Endothelial cell of umbilical vein (primary cell): Measurements from ENCODE around the gene MACROD2. TPM values are rescaled to one million over a fixed set of nuclear protein-coding genes. Genes with fewer than 3 reads are reported as not detected.

Source experiments
- BruUV-seq: library from RNA; stranded (reverse); fragments of 400-500 nt; replicated peaks from 2 replicates; lab custom pipeline; 2021; lab: Mats Ljungman, UMichigan
- CTCF ChIA-PET: fragments of 300-600, 350-600 bp; sonication (Branson Sonifier 250); formaldehyde crosslinking; loops from one replicate; lab custom pipeline; 2021; ENCODE audit warnings: antibody characterized with exemption, inconsistent platforms; lab: Charles Lee
- POLR2A ChIA-PET: fragments of 300-600, 350-600 bp; sonication (Branson Sonifier 250); formaldehyde crosslinking; loops from one replicate; lab custom pipeline; 2021; ENCODE audit warnings: antibody characterized with exemption, inconsistent platforms; lab: Charles Lee
- DNase-seq: peaks from one replicate; pipeline ENCODE4 v3.0.0-alpha.2; 2011; ENCODE audit warnings: low read depth, low spot score
- FAIRE-seq: peaks from 2 replicates; lab custom pipeline; 2011; peaks lifted over from hg19 to GRCh38; lab: Jason Lieb, UNC
- H2AFZ ChIP-seq: 2 replicates; pipeline ENCODE4 v1.6.0; 2012; ENCODE audit warnings: low read depth, low read length, control low read depth, inconsistent platforms
- H3K27ac ChIP-seq: 2 replicates; pipeline ENCODE4 v1.5.1; 2011; ENCODE audit warnings: low read depth, mild to moderate bottlenecking, control low read depth, low read length, moderate library complexity; ENCODE audit not compliant: insufficient read depth
- H3K27me3 ChIP-seq, 2 experiments: 2 replicates each; pipeline versions ENCODE4 v1.6.0 to v1.6.1; 2011; ENCODE audit warnings: low read length in 2 of 2, mixed read lengths in 1 of 2; ENCODE audit not compliant: control insufficient read depth in 2 of 2, insufficient read depth in 2 of 2
- H3K36me3 ChIP-seq, 2 experiments: 2 replicates in 1 of 2; 3 replicates in 1 of 2; pipeline ENCODE4 v1.5.1; 2011; ENCODE audit warnings: low read length in 2 of 2, mild to moderate bottlenecking in 1 of 2, moderate library complexity in 1 of 2; ENCODE audit not compliant: control insufficient read depth in 2 of 2, insufficient read depth in 2 of 2; ENCODE audit errors: extremely low read depth in 1 of 2
- H3K4me1 ChIP-seq: 3 replicates; pipeline ENCODE4 v1.5.1; 2011; ENCODE audit warnings: mild to moderate bottlenecking, low read length; ENCODE audit not compliant: control insufficient read depth, insufficient read depth; ENCODE audit errors: extremely low read depth
- H3K4me2 ChIP-seq: 2 replicates; pipeline ENCODE4 v1.6.1; 2011; ENCODE audit warnings: low read length, control low read depth, mixed read lengths; ENCODE audit not compliant: insufficient read depth
- H3K4me3 ChIP-seq, 3 experiments: fragments of 200-600 bp in 1 of 3; sonication (generic), shearing (Covaris generic) in 1 of 3; replicated peaks in 1 of 3; 2 replicates each; pipeline ENCODE4 v1.5.1; 2011 to 2016; ENCODE audit warnings: control low read depth in 3 of 3, low read length in 3 of 3, mild to moderate bottlenecking in 2 of 3, inconsistent platforms in 1 of 3, low read depth in 1 of 3, moderate library complexity in 1 of 3; ENCODE audit not compliant: insufficient read depth in 1 of 3
- H3K79me2 ChIP-seq: 2 replicates; pipeline ENCODE4 v1.6.0; 2012; ENCODE audit warnings: low read length, inconsistent platforms; ENCODE audit not compliant: control insufficient read depth, insufficient read depth
- H3K9ac ChIP-seq: replicated peaks from 2 replicates; pipeline ENCODE3; 2011; ENCODE audit warnings: low read length, control low read depth; ENCODE audit not compliant: insufficient read depth; ENCODE audit errors: extremely low read depth
- H3K9me1 ChIP-seq: replicated peaks from 3 replicates; pipeline ENCODE4 v1.6.0; 2011; ENCODE audit warnings: mild to moderate bottlenecking, low read length; ENCODE audit not compliant: control insufficient read depth, insufficient read depth; ENCODE audit errors: extremely low read depth
- H3K9me3 ChIP-seq: replicated peaks from 2 replicates; pipeline ENCODE4 v1.5.1; 2012; ENCODE audit warnings: low read length, inconsistent platforms; ENCODE audit not compliant: control insufficient read depth, insufficient read depth
- H4K20me1 ChIP-seq: replicated peaks from 2 replicates; pipeline ENCODE3; 2011; ENCODE audit warnings: mild to moderate bottlenecking, low read length; ENCODE audit not compliant: control insufficient read depth, insufficient read depth; ENCODE audit errors: extremely low read depth
- EZH2 ChIP-seq: IDR thresholded peaks from 2 replicates; pipeline ENCODE4 v1.6.1; 2012; ENCODE audit warnings: borderline replicate concordance, low read depth, mild to moderate bottlenecking, moderate library complexity, low read length, inconsistent platforms; ENCODE audit not compliant: severe bottlenecking
- GATA2 ChIP-seq: IDR thresholded peaks from 2 replicates; pipeline ENCODE4 v1.7.0; 2011; ENCODE audit warnings: low read depth, mild to moderate bottlenecking, moderate library complexity, mixed read lengths, low read length; ENCODE audit not compliant: insufficient read length, insufficient read depth
- JUN ChIP-seq: IDR thresholded peaks from 2 replicates; pipeline ENCODE4 v1.6.1; 2011; ENCODE audit warnings: borderline replicate concordance, low read depth; ENCODE audit not compliant: insufficient read length, insufficient read depth
- MAX ChIP-seq: IDR thresholded peaks from 2 replicates; pipeline ENCODE4 v1.6.1; 2011; ENCODE audit not compliant: insufficient read depth, insufficient read length
- MYC ChIP-seq: IDR thresholded peaks from one replicate; pipeline ENCODE4 v1.6.1; 2011; ENCODE audit warnings: mild to moderate bottlenecking, low read depth, low read length
- POLR2A ChIP-seq: IDR thresholded peaks from 2 replicates; pipeline ENCODE4 v1.6.1; 2012; ENCODE audit warnings: low read depth, mild to moderate bottlenecking, control low read depth, low read length
- dilution Hi-C: fragments of 300-500 bp; cut with MboI; formaldehyde crosslinking; loops from one replicate; pipeline ENCODE4 v1.15.0; 2019; ENCODE audit warnings: low sequenced_read_pairs; ENCODE audit not compliant: extremely low pct_ligation_motif_present
- intact Hi-C: fragments of 100-400 bp; cut with micrococcal nuclease; formaldehyde crosslinking; loops from one replicate; pipeline ENCODE4 v1.10.0; 2022
- polyA plus RNA-seq, 4 experiments: library from polyadenylated mRNA; depleted of rRNA in 3 of 4; stranded (reverse) in 3 of 4; unstranded in 1 of 4; fragments of >200 nt; gene quantifications; 2 replicates each; pipeline versions ENCODE4 v1.2.1 to v1.2.3, GENCODE V29; 2011 to 2012; ENCODE audit warnings: missing spikeins in 1 of 4
- total RNA-seq: library from RNA; stranded (reverse); gene quantifications from 2 replicates; pipeline ENCODE4 v1.2.3, GENCODE V29; 2021

Gene MACROD2
- total and polyA plus RNA-seq, 2 donors (not counting 3 experiments of a cell fraction or from before 2014, with no cell fraction given) = 0.11 to 0.73 TPM

- intact Hi-C loops = loop anchor here (10.0 kb wide), 1 partner anchor 60 kb away; no protein-coding TSS in a partner anchor
- TF ChIP-seq GATA2 = no peak
- no peak for TF ChIP-seq MAX
- Histone ChIP-seq H3K9me3 (no peaks in the 10 kb centered on the region), H3K4me3 (no peak overlapping the region), H4K20me1 (no peaks in the 10 kb centered on the region), H3K9ac (no peak overlapping the region), H3K36me3 (no peaks in the 10 kb centered on the region), H3K4me1 (no peaks in the 10 kb centered on the region), H3K4me2 (no peak overlapping the region), H3K79me2 (no peaks in the 10 kb centered on the region), H3K27me3 (no peaks in the 10 kb centered on the region), H2AFZ (no peak overlapping the region), H3K9me1 (no peaks in the 10 kb centered on the region), H3K27ac (no peak overlapping the region)
- DNase-seq (no peak), FAIRE-seq (no peak)
- dilution Hi-C loops = no loop called here
- POLR2A ChIA-PET = no interaction called here
- BruUV-seq = no TSS peak
- CTCF ChIA-PET = no interaction called here
These were observed 1579.9 kb downstream of the MACROD2 start for GRCh38 chr20:15575255-15575654.

- dilution Hi-C loops = no loop called here
- DNase-seq (no peak), FAIRE-seq (no peak)
- TF ChIP-seq EZH2 (no peak), MYC (no peak), JUN (no peak), MAX (no peak), POLR2A (no peak)
- ChIA-PET POLR2A (no interaction called here), CTCF (no interaction called here)
- intact Hi-C loops = loop anchor here (10.0 kb wide), 1 partner anchor 62 kb away; no protein-coding TSS in a partner anchor
- Histone ChIP-seq H3K4me1 (no peaks in the 10 kb centered on the region), H2AFZ (no peak overlapping the region), H3K4me2 (no peak overlapping the region), H3K27ac (no peak overlapping the region), H3K36me3 (no peaks in the 10 kb centered on the region), H3K79me2 (no peaks in the 10 kb centered on the region), H3K9ac (no peak overlapping the region), H3K27me3 (no peaks in the 10 kb centered on the region), H3K9me1 (no peaks in the 10 kb centered on the region), H3K4me3 (no peak overlapping the region), H3K9me3 (no peaks in the 10 kb centered on the region), H4K20me1 (no peaks in the 10 kb centered on the region)
- BruUV-seq = no TSS peak
These were observed 1581.1 kb downstream of the MACROD2 start for GRCh38 chr20:15576411-15576810.
